ENCODE measurements around the gene DND1. TPM values are rescaled to one million over a fixed set of nuclear protein-coding genes. Genes with fewer than 3 reads are reported as not detected.
"Not testable (repeated sequence)": the region's sequence is repeated elsewhere in the genome, so short reads cannot be mapped to it uniquely, and the experiment has no call there.

The DND1 gene
- total RNA-seq, 2 donors from 2014 or later: 0.35 to 0.44 TPM

- DNase-seq (no peak), ATAC-seq (no peak)
- intact Hi-C loops (cut with DNase I): loop anchor here in 1 of 2 donors (5.0 kb wide), 1 partner anchor 66 kb away; no protein-coding TSS in a partner anchor
Observed at GRCh38 chr5:140633501-140633900, 39.9 kb downstream of the DND1 start.

- DNase-seq (peak; percentile 75), ATAC-seq (peak; percentile 64 to 74)
- intact Hi-C loops (cut with DNase I): loop anchor here in 1 of 2 donors (5.0 kb wide), 1 partner anchor 66 kb away; no protein-coding TSS in a partner anchor
Observed at GRCh38 chr5:140633021-140633471, 40.3 kb downstream of the DND1 start, which contains the start of gene CD14. TSS of gene CD14 (minus strand) at chr5:140633175. CDS start at chr5:140633071, 104 bp downstream.

GRCh38 chr5:140632366-140633020 is 40.9 kb downstream of the DND1 start:
- ATAC-seq (peak; percentile 65 to 74), DNase-seq (peak; percentile 76)
- intact Hi-C loops (cut with DNase I): loop anchor here in 1 of 2 donors (5.0 kb wide), 1 partner anchor 65 kb away; no protein-coding TSS in a partner anchor

- peak; percentile 45 to 47 for ATAC-seq
- intact Hi-C loops (cut with DNase I): loop anchor here in 1 of 2 donors (5.0 kb wide), 1 partner anchor 65 kb away; no protein-coding TSS in a partner anchor
Observed at GRCh38 chr5:140631831-140632365, 41.5 kb downstream of the DND1 start.

GRCh38 chr5:140631036-140631417 is 42.3 kb downstream of the DND1 start:
- intact Hi-C loops (cut with DNase I): loop anchor here in 1 of 2 donors (5.0 kb wide), 1 partner anchor 64 kb away; no protein-coding TSS in a partner anchor
- ATAC-seq (no peak), DNase-seq (no peak)

More at GRCh38 chr5:140631831-140632365, 41.5 kb downstream of the DND1 start:
- DNase-seq: no peak

GRCh38 chr5:140630292-140631035 is 42.9 kb downstream of the DND1 start:
- DNase-seq (no peak), ATAC-seq (no peak)
- intact Hi-C loops (cut with DNase I): loop anchor here in 1 of 2 donors (5.0 kb wide), 1 partner anchor 63 kb away; no protein-coding TSS in a partner anchor

GRCh38 chr5:140628711-140629110 is 44.7 kb downstream of the DND1 start:
- no peak for ATAC-seq
- DNase-seq: no peak
- intact Hi-C loops (cut with DNase I): no loop called here

- DNase-seq (no peak), ATAC-seq (no peak)
- intact Hi-C loops (cut with DNase I): no loop called here
Observed at GRCh38 chr5:140627972-140628371, 45.4 kb downstream of the DND1 start.

GRCh38 chr5:140624886-140625285 is 48.5 kb downstream of the DND1 start:
- DNase-seq; intact Hi-C loops (cut with DNase I); ATAC-seq: not testable (repeated sequence)

GRCh38 chr5:140623061-140623460 is 50.3 kb downstream of the DND1 start:
- ATAC-seq; DNase-seq; intact Hi-C loops (cut with DNase I): not testable (repeated sequence)

GRCh38 chr5:140622301-140622700 is 51.1 kb downstream of the DND1 start:
- DNase-seq (no peak), ATAC-seq (no peak)
- intact Hi-C loops (cut with DNase I): no loop called here

Small RNAs within 50 kb of the gene (microRNA-seq; reads per million reads assigned to microRNA genes)
- 0.27 to 0.40 reads per million in 2 donors for gene MIR3655

Other genes starting within 250 kb of the DND1 start
- 10 to 100 TPM in 1 of 2 donors, 1 to 10 TPM in 1; 8.8 to 11.5 TPM for gene EIF4EBP3, start 125.9 kb downstream of the DND1 start, total RNA-seq
- 10 to 100 TPM; 24.9 to 37.4 TPM for gene SRA1, start 116.1 kb downstream of the DND1 start, total RNA-seq
- 10 to 100 TPM; 11.4 to 14.3 TPM for gene APBB3, start 109.0 kb downstream of the DND1 start, total RNA-seq
- gene SLC35A4, start 108.7 kb downstream of the DND1 start, total RNA-seq: 10 to 100 TPM; 70.3 to 79.3 TPM
- 100 to 1,000 TPM in 1 of 2 donors, 10 to 100 TPM in 1; 73.9 to 107 TPM for gene CD14, start 40.4 kb downstream of the DND1 start, total RNA-seq
- gene TMCO6, start 34.1 kb downstream of the DND1 start, total RNA-seq: 1 to 10 TPM; 3.9 to 6.4 TPM
- 100 to 1,000 TPM in 1 of 2 donors, 10 to 100 TPM in 1; 98.2 to 108 TPM for gene NDUFA2, start 25.9 kb downstream of the DND1 start, total RNA-seq
- 10 to 100 TPM; 59.6 to 62.8 TPM for gene IK, start 25.7 kb downstream of the DND1 start, total RNA-seq
- gene WDR55, start 8.7 kb downstream of the DND1 start, total RNA-seq: 10 to 100 TPM; 11.0 to 15.4 TPM
- 10 to 100 TPM; 35.3 to 46.5 TPM for gene HARS1, start 17.8 kb upstream of the DND1 start, total RNA-seq
- 10 to 100 TPM; 19.2 TPM for gene HARS2, start 17.9 kb upstream of the DND1 start, total RNA-seq
- 10 to 100 TPM; 34.0 to 36.8 TPM for gene ZMAT2, start 26.9 kb upstream of the DND1 start, total RNA-seq
- not detected for gene PCDHA1, start 112.6 kb upstream of the DND1 start, total RNA-seq
- gene PCDHA2, start 121.3 kb upstream of the DND1 start, total RNA-seq: not detected
- gene PCDHA3, start 127.5 kb upstream of the DND1 start, total RNA-seq: under 1 TPM; 0.06 to 0.44 TPM
- under 1 TPM; 0.16 to 0.24 TPM for gene PCDHA4, start 133.5 kb upstream of the DND1 start, total RNA-seq
- under 1 TPM in 1 of 2 donors, not detected in 1; 0.08 TPM for gene PCDHA5, start 148.0 kb upstream of the DND1 start, total RNA-seq
- under 1 TPM; 0.09 to 0.21 TPM for gene PCDHA6, start 154.4 kb upstream of the DND1 start, total RNA-seq
- not detected for gene PCDHA7, start 160.7 kb upstream of the DND1 start, total RNA-seq
- under 1 TPM; 0.06 to 0.10 TPM for gene PCDHA8, start 167.6 kb upstream of the DND1 start, total RNA-seq
- gene PCDHA9, start 174.8 kb upstream of the DND1 start, total RNA-seq: under 1 TPM; 0.03 to 0.05 TPM
- gene PCDHA10, start 182.3 kb upstream of the DND1 start, total RNA-seq: under 1 TPM; 0.44 to 0.55 TPM
- gene PCDHA11, start 195.4 kb upstream of the DND1 start, total RNA-seq: under 1 TPM; 0.09 to 0.29 TPM
- gene PCDHA12, start 201.7 kb upstream of the DND1 start, total RNA-seq: under 1 TPM; 0.15 to 0.34 TPM
- under 1 TPM; 0.27 to 0.31 TPM for gene PCDHA13, start 208.5 kb upstream of the DND1 start, total RNA-seq

All from left cardiac atrium (tissue), 4 donors.